ENCODE data around the gene PRKAR1B.

Gene PRKAR1B

DNA sequence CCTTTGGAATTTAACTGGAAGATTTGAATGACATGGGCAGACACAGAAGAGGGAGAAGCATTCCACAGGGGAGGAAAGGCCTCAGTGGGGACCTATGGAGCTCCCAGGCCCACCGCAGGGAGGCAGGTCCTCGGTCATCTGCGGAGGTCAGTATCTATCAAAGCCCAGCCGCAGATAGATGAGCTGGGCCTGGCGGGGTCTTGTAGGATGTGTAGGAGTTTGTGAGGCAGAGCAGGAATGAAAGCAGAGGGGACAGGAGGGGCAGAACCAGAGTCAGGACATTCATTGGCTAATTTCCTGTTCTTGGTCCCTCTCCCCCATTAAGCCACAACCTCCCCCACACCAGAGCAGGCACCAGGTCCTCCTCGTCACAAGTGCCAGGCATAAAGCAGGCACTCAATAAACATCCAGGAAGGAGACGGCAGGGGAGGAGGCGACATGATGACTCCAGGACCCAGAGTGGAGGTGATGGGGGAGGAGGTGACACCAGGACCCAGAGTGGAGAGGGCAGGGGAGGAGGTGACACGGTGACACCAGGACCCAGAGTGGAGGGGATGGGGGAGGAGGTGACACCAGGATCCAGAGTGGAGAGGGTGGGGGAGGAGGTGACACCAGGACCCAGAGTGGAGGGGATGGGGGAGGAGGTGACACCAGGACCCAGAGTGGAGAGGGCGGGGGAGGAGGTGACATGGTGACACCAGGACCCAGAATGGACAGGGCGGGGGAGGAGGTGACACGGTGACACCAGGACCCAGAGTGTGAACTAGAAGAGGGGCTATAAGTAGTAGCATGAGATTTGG is 123.7 kb downstream of the PRKAR1B start:
- DNase-seq (ENCODE audit: low read depth in 2 of 2), result peak in 1 of 2 donors; percentile 41

DNA sequence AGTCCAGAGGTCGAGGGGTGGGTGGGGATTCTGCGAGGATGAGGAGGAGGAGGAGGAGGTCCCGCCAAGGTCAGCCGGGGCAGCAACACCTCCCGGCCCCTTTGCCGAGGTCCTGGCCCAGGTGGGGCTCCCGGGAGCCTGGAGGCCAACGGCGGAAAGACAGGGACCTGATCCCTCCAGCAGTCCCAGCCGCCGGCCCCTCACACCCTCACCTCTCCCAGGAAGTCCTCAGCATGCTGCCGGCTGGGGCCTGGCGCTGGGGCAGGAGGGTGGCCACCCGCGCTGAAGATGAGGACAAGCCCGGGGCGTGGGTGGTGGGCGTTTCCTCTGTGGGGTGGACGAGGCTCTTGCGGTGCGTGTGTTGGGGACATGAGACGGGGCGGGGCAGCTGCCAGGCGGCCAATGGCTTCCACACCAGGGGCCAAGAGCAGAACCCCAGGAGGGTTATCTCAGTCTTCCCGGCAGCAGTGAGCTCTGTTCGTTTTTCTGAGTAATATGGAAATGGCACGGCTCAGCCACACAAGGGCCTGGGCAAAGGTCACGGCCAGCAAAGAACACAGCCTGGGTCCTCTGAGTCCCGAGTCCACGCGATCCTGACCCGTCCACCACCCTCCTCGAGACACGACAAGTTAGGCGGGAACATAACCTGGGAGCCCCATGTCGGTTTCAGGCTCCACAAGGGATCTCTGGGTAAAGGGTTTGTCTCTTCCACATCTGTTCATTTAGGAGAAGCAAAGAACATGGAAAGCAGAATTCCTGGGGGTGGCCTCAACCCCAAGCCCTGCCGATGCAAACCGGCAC is 124.5 kb downstream of the PRKAR1B start:
- no peak for DNase-seq (ENCODE audit: low read depth in 2 of 2)

GRCh38 chr7:601595-602340 is 125.3 kb downstream of the PRKAR1B start:
- peak; percentile 86 to 92 for DNase-seq (ENCODE audit: low read depth in 2 of 2)

- DNase-seq (ENCODE audit: low read depth in 2 of 2), result no peak
These were observed 126.0 kb downstream of the PRKAR1B start for GRCh38 chr7:601036-601594.

GRCh38 chr7:600149-601035 is 126.7 kb downstream of the PRKAR1B start:
- no peak for DNase-seq (ENCODE audit: low read depth in 2 of 2)

DNA sequence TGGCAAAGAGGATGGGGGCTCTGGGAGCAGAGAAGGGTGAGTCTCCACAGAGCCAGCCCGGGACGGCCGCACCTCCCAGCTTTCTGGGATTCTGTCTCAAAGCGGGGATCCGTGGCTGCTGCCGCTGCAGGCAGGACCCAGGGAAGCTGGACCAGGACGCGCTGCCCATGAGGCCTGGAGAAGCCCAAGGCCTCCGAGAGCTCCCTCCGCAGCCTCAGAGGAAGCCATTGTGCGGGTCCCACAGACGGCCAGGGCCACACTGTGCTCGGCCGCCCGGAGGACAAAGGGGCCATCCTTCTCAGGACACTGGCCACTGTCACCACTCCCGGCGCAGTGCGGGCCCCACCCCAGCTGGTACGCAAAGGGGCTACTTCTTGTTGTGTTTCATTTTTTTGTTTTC is 128.2 kb downstream of the PRKAR1B start:
- DNase-seq (ENCODE audit: low read depth in 2 of 2), result no peak

GRCh38 chr7:597348-598178 is 129.5 kb downstream of the PRKAR1B start:
- no peak for DNase-seq (ENCODE audit: low read depth in 2 of 2)

DNA sequence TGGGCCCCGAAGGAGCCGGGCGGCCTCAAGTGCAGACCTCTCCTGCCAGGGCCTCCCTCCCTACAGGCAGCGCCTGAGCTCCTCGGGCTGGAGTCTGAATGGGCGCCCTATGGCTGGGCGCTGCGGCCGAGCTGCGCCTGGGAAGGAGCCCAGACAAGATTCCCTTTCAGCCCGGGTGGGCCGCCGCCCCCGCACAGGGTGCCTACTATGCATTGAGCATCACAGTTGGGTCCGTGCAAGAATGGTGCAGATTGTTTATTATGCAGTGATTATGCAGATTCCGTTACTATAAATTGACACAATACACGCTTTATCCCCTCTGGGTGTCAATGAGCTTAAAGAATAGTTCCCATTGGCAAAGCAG is 130.3 kb downstream of the PRKAR1B start:
- DNase-seq (ENCODE audit: low read depth in 2 of 2), result no peak

GRCh38 chr7:596071-596818 is 130.8 kb downstream of the PRKAR1B start:
- no peak for DNase-seq (ENCODE audit: low read depth in 2 of 2)

DNA sequence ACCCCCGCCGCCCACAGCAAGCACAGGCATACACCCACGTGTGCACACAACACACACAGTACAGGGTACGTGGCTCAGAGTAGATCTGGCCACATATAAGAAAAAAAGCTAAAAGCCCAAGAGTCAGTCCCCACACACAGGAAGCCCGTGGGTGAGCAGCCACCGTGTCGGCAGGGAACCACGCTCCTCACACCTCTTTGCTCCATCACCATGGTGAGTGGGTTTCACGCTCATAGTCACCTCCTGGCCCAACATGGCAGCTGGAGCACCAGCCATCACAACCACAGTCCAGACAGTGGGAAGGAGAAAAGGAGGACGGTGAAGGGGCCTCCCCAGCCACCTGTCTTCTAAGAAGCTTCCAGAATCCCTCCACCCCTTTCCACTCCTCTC is 131.5 kb downstream of the PRKAR1B start:
- peak; percentile 47 to 67 for DNase-seq (ENCODE audit: low read depth in 2 of 2)

- DNase-seq (ENCODE audit: low read depth in 2 of 2), result no peak
These were observed 132.0 kb downstream of the PRKAR1B start for GRCh38 chr7:594920-595620.

DNA sequence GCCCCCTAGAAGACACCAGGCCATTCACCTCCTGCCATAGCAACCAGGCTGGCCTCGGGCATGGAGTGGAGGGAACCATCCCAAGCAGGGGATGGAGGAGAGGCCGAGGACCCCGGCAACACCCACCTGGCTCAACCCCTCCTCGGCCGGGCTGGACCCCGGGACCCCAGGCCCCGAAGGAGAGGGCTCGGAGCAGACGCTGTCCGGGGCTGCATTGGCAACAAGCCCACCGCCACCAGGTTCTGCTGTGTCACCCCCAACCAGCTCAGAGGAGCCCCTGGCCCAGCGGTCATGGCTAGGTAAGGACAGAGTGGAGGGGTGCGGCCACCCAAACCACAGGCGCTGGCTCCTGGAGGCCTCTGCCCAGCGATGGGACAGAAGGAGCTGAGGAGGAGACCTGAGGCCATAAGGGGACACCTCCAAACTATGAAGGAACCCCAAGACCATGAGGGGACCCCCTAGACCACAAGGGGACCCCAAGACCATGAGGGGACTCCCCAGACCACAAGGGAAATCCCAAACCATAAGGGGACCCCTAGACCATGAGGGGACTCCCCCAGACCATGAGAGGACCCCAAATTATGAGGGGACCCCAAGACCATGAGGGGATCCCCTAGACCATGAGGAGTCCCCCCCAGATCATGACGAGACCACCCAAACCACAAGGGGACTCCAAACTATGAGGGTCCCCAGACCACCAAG is 132.7 kb downstream of the PRKAR1B start:
- no peak for DNase-seq (ENCODE audit: low read depth in 2 of 2)

- DNase-seq (ENCODE audit: low read depth in 2 of 2), result no peak
These were observed 133.6 kb downstream of the PRKAR1B start for GRCh38 chr7:593324-594115.

DNA sequence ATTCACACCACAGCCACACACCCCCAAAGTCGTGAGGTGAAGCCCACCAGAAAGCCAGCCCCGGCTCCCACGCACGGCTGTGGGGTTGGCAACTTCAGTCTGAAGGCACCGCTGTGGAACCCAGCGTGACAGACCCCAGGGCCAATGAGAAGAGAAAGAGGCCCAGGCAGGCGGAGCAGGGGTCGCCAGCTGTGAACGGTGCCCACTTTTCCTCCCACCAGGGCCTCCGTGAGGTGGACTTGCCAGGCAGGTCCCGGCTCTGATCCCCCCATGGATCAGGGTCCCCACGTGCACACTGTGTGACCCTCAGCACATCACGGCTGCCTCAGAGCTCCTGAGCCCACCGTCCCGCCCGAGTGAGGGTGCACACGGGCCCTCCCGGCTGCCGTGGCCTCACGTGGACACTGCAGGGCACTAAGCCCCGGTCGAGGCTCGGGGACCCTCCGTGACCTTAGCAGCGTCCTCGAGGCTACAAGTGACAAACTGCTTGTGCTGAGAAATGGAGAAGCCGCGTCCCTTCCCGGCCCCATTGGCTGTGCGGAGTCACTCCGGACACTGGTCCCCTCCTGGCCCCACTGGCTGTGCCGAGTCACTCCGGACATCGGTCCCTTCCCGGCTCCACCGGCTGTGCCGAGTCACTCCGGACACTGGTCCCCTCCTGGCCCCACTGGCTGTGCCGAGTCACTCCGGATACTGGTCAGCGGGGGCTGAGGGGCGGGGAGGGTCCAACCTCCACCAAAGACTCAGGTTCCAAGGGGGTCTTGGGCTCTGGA is 135.0 kb downstream of the PRKAR1B start:
- DNase-seq (ENCODE audit: low read depth in 2 of 2), result no peak

DNA sequence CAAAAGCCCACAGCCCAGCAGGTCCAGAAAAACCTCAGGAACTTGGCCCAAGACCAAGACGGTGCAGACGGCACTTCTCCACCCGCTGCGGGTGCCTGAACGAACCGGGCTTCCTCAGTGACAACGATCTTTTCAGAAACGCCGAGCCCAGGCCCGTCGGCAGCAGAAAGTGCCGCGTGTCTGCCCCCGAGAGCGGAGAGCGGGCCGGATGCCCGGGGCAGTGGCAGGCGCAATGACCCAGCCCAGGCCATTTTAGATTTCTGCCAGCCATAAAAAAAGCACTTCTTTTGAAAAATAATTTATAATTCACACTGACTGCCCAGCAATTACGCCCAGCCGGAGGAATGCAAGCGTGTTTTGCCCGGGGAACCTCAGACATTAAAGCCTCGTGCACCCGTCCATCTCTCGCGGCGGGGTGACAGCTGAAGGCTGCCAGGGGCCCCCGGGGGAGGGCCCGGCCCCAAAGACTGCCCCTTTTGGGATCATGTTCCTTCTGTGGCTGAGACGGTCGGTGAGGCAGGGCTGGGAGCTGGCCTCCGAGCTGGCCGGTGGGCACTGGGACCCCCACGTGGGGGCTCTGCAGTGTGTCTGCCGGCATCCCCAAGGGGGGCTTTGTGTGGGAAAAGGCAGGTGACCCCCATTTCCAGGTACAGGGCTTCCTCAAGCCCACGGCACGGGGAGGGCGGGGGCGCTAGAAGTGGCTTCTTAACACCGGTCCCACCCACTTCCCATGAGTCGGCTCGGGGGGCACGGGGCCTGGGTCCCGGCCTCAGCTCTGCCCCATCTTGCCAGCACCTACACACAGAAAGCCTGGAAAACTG is 136.1 kb downstream of the PRKAR1B start:
- no peak for DNase-seq (ENCODE audit: low read depth in 2 of 2)

Measured in stimulated activated CD8-positive, alpha-beta memory T cell treated with anti-CD3 and anti-CD28 coated beads, Interleukin-15, amount 100 ng/mL, for 4 hours (primary cell).